GM23248 (cell line): ENCODE measurements around the gene FOXN3. TPM values are rescaled to one million over a fixed set of nuclear protein-coding genes. Genes with fewer than 3 reads are reported as not detected.

Experiments used
- DNase-seq: peaks from one replicate; pipeline ENCODE4 v3.0.0-alpha.2; 2015
- H2AFZ ChIP-seq: fragments of 200-600 bp; sonication (generic); 2 replicates; pipeline ENCODE4 v1.6.1; 2016; ENCODE audit warnings: antibody characterized with exemption
- H3F3A ChIP-seq: fragments of 200-600 bp; sonication (generic); 2 replicates; pipeline ENCODE4 v1.6.1; 2016; ENCODE audit warnings: mild to moderate bottlenecking, antibody characterized with exemption, mixed run types; ENCODE audit not compliant: insufficient read depth
- H3K27ac ChIP-seq: fragments of 200-600 bp; sonication (generic); 2 replicates; pipeline ENCODE4 v1.5.1; 2016; ENCODE audit warnings: mild to moderate bottlenecking
- H3K27me3 ChIP-seq: fragments of 200-600 bp; sonication (generic); replicated peaks from 2 replicates; pipeline ENCODE4 v1.6.1; 2016; ENCODE audit warnings: mild to moderate bottlenecking; ENCODE audit not compliant: insufficient read depth
- H3K36me3 ChIP-seq: fragments of 200-600 bp; sonication (generic); 2 replicates; pipeline ENCODE4 v1.6.1; 2016; ENCODE audit warnings: low read depth, mild to moderate bottlenecking
- H3K4me1 ChIP-seq: fragments of 200-600 bp; sonication (generic); 2 replicates; pipeline ENCODE4 v1.6.1; 2016; ENCODE audit warnings: mild to moderate bottlenecking; ENCODE audit not compliant: insufficient read depth
- H3K4me2 ChIP-seq: fragments of 200-600 bp; sonication (generic); one replicate; pipeline ENCODE4 v1.6.1; 2016; ENCODE audit warnings: mild to moderate bottlenecking; ENCODE audit not compliant: unreplicated experiment
- H3K4me3 ChIP-seq: fragments of 200-600 bp; sonication (generic); 2 replicates; pipeline ENCODE4 v1.5.1; 2016; ENCODE audit warnings: mild to moderate bottlenecking
- H3K79me2 ChIP-seq: fragments of 200-600 bp; sonication (generic); 2 replicates; pipeline ENCODE4 v1.6.1; 2016; ENCODE audit warnings: mild to moderate bottlenecking; ENCODE audit not compliant: insufficient read depth
- H3K9ac ChIP-seq: fragments of 200-600 bp; sonication (generic); 2 replicates; pipeline ENCODE4 v1.6.1; 2016; ENCODE audit warnings: mild to moderate bottlenecking
- H3K9me2 ChIP-seq: fragments of 200-600 bp; sonication (generic); 2 replicates; pipeline ENCODE4 v1.6.1; 2016; ENCODE audit warnings: mixed run types, mild to moderate bottlenecking, moderate library complexity; ENCODE audit not compliant: insufficient read depth
- H3K9me3 ChIP-seq: fragments of 200-600 bp; sonication (generic); one replicate; pipeline ENCODE4 v1.6.1; 2017; ENCODE audit warnings: low read depth
- H4K20me1 ChIP-seq: fragments of 200-600 bp; sonication (generic); 2 replicates; pipeline ENCODE4 v1.6.0; 2016; ENCODE audit not compliant: insufficient read depth
- EZH2 ChIP-seq: fragments of 200-600 bp; sonication (generic); IDR thresholded peaks from 2 replicates; pipeline ENCODE4 v1.6.1; 2018; ENCODE audit warnings: antibody characterized with exemption, mild to moderate bottlenecking; ENCODE audit not compliant: insufficient read depth, poor library complexity, severe bottlenecking
- EZH2phosphoT487 ChIP-seq: fragments of 200-600 bp; sonication (generic); IDR thresholded peaks from 2 replicates; pipeline ENCODE4 v1.6.1; 2018; ENCODE audit warnings: antibody characterized with exemption, moderate library complexity, mild to moderate bottlenecking, low read depth; ENCODE audit not compliant: insufficient read depth
- WGBS, 2 experiments: methylation state at CpG; one replicate each; pipeline ENCODE4 v1.1.6; 2015 to 2017; ENCODE audit warnings: low lambda C conversion rate in 2 of 2, low coverage in 1 of 2; ENCODE audit errors: missing lambda C conversion rate in 2 of 2; 5-methylcytosine and 5-hydroxymethylcytosine counted together
- in situ Hi-C: fragments of 300-500 bp; cut with MboI; formaldehyde crosslinking; loops from 2 replicates; pipeline ENCODE4 v1.15.0; 2020
- polyA plus RNA-seq: library from polyadenylated mRNA; unstranded; fragments of >200 nt; fragmentation: Nextera tagmentation; extraction: Ambion mirVana; gene quantifications from 2 replicates; pipeline ENCODE4 v1.2.1, GENCODE V29; 2016
- total RNA-seq: library from RNA; depleted of rRNA; stranded (reverse); fragments of >200 nt; shearing (Covaris generic); gene quantifications from 2 replicates; pipeline ENCODE4 v1.2.3, GENCODE V29; 2014

Gene FOXN3
- total and polyA plus RNA-seq, 2 experiments from 2014 or later: 18.6 to 19.0 TPM

DNA sequence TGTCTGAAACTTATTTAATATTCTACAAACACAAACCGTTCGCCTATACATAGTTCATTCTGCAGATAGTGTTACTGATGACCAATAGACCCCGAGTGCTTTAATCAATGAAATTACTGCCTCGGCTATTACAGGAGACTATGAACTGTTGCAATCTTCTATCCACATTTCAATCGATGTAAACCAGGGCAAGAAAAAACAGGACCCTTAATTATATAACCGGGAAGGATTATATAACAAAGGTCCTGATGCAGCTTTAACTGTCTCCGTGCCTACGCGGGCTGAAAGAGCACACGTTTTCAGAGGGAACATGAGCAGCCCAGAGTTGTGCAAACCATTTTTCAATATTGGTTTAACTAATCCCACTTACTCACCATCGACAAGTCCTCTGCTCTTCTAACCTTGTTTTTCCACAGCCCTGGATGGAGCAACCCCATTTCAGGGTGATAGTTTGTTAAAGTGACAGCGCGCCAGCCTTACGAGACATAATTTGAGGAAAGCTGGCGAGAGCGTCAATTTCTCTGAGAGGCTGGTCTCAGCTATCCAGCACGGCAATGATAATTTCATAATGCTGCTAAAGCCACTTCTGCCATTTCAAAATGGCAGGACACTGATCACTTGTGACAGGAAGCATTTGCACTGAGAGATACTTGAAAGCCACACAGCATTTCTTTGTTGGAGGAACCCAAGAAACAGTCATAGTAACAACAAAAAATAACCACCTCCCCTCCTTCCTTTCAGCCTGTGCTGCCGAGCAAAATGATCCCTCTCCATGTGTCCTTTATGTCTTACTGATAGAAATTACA is 184.6 kb downstream of the FOXN3 start:
- H3K27me3 ChIP-seq: no peaks in the 10 kb centered on the region
- H3K4me1 ChIP-seq: no peaks in the 10 kb centered on the region
- H3K9ac ChIP-seq: no peak overlapping the region
- no peak for DNase-seq
- H3K4me3 ChIP-seq: no peak overlapping the region
- no peaks in the 10 kb centered on the region for H4K20me1 ChIP-seq
- no peaks in the 10 kb centered on the region for H3F3A ChIP-seq
- H3K9me2 ChIP-seq: no peaks in the 10 kb centered on the region
- H3K27ac ChIP-seq: no peak overlapping the region
- no peak overlapping the region for H2AFZ ChIP-seq
- 86 to 88% methylated on average over 18 of the region's 18 CpGs for WGBS, 2 experiments
- no peaks in the 10 kb centered on the region for H3K9me3 ChIP-seq
- no peaks in the 10 kb centered on the region for H3K79me2 ChIP-seq
- in situ Hi-C loops: no loop called here
- no peak for TF ChIP-seq EZH2
- no peak for TF ChIP-seq EZH2phosphoT487
- H3K36me3 ChIP-seq: no peaks in the 10 kb centered on the region
- H3K4me2 ChIP-seq: no peak overlapping the region

DNA sequence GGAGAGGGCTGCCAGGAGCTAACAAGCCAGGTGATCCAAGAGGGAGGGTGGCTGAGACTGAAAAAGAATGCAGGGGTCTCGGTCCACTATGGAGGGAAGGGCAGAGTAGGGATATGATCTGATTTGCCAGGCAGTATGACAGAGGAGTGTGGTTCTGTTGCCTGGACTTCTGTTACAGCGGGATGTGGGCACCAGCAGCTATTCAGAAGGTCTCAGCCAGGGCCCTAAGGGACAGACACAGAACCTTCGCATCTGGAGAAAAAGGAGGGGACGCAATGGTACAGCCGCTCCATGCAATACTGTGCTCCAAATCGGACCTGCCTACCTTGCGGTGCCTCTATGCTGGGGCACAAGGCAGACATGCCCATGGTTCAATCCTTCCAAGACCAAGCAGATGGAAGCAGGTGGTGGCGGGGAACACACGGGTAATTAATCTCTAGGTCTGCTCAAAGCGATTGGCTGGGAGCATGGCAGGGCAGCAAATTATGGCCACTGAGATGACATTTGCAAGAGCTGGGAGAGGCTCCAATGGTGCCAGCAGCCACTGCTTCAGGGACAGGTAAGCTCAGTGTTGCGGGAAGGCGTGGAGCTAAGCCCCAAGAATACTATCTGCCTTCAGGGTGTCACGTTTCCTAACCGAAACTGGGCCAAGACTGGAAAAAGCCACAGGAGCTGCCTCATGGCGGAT is 185.5 kb downstream of the FOXN3 start:
- Histone ChIP-seq H3K9me2 (no peaks in the 10 kb centered on the region), H4K20me1 (no peaks in the 10 kb centered on the region), H3K27ac (no peak overlapping the region), H3K9me3 (no peaks in the 10 kb centered on the region), H2AFZ (no peak overlapping the region), H3K4me2 (no peak overlapping the region), H3K4me1 (0 out of 2 replicates have a peak, but pooled peaks cover 3% of the 10 kb centered on the region), H3K36me3 (no peaks in the 10 kb centered on the region), H3K79me2 (no peaks in the 10 kb centered on the region), H3K4me3 (no peak overlapping the region), H3F3A (no peaks in the 10 kb centered on the region), H3K9ac (no peak overlapping the region), H3K27me3 (no peaks in the 10 kb centered on the region)
- DNase-seq: no peak
- in situ Hi-C loops: no loop called here
- WGBS, 2 experiments: 96 to 98% methylated on average over 15 of the region's 15 CpGs
- TF ChIP-seq EZH2: no peak
- TF ChIP-seq EZH2phosphoT487: no peak

DNA sequence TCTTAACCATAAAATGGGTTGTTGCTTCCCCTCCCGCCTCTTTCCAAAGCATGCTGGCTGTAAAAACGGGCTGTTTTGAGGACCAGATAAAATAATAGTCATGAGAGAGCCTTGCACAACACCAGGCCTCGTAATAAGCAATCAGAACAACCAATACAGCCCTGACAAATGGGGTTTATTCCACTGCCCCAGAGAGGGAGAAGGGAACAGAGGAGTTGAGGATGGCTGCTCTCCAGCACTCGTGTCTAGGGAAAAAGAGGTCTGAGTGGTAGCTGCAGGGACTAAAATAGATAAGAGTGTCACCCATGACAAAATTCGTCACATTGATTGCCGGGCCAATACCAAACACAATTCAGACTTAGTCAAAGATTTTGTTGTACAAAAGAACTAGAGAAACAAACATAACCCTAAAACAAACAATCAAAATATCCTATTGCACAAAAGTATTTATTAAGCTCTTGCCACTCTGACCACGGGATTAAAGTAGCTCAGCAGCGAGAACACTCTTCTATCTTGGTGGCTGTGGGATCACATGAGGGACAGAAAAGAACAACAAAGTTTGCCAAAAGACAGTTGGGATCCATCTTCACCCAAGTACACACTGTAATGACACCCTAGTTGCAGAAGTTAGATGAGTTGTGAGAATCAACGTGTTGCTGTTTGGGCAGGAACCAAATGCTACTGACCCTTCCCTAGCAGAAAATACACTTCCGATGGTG is 188.0 kb downstream of the FOXN3 start:
- no peak for TF ChIP-seq EZH2
- TF ChIP-seq EZH2phosphoT487: no peak
- H3K79me2 ChIP-seq: peaks cover 5% of the 10 kb centered on the region; the same call in 1 of the 2 replicates
- 83 to 85% methylated on average over 10 of the region's 10 CpGs for WGBS, 2 experiments
- no peaks in the 10 kb centered on the region for H3K9me3 ChIP-seq
- no peaks in the 10 kb centered on the region for H3K9me2 ChIP-seq
- H3K4me3 ChIP-seq: no peak overlapping the region
- H2AFZ ChIP-seq: no peak overlapping the region
- in situ Hi-C loops: no loop called here
- H3K4me1 ChIP-seq: peaks cover 9% of the 10 kb centered on the region
- H3K4me2 ChIP-seq: no peak overlapping the region
- no peaks in the 10 kb centered on the region for H3F3A ChIP-seq
- H3K27ac ChIP-seq: no peak overlapping the region
- DNase-seq: no peak
- no peaks in the 10 kb centered on the region for H3K27me3 ChIP-seq
- no peaks in the 10 kb centered on the region for H4K20me1 ChIP-seq
- H3K9ac ChIP-seq: no peak overlapping the region
- H3K36me3 ChIP-seq: no peaks in the 10 kb centered on the region

DNA sequence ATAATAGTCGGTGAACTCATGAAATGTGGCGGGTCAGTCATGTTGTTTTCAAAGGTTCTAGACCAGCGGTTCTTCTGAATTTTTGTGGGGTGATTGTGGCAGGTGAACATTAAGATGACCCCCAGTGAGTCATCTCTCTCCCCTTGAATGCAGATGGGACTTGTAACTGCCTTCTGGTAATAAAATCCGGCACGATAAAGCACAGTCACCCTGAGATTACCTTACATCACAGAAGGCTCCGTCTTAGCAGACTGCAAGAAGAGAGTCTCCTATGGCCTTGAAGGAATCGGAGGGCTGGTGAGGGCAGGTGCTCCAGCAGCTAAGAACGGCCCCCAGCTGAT is 189.6 kb downstream of the FOXN3 start:
- WGBS, 2 experiments: 59% methylated on average over 8 of the region's 8 CpGs
- Histone ChIP-seq H3K4me2 (no peak overlapping the region), H3K9me3 (no peaks in the 10 kb centered on the region), H3K4me1 (peaks cover 9% of the 10 kb centered on the region), H3K27me3 (no peaks in the 10 kb centered on the region), H3K4me3 (no peak overlapping the region), H3K36me3 (no peaks in the 10 kb centered on the region), H3K9me2 (no peaks in the 10 kb centered on the region), H3K9ac (no peak overlapping the region), H3F3A (no peaks in the 10 kb centered on the region), H2AFZ (no peak overlapping the region), H3K79me2 (peaks cover 6% of the 10 kb centered on the region; the same call in 1 of the 2 replicates), H4K20me1 (0 out of 2 replicates have a peak, but pooled peaks cover 3% of the 10 kb centered on the region), H3K27ac (no peak overlapping the region)
- in situ Hi-C loops: no loop called here
- TF ChIP-seq EZH2phosphoT487: no peak
- no peak for TF ChIP-seq EZH2
- peak; percentile 36 for DNase-seq
